ENCODE results near the gene ST6GALNAC1. TPM values are rescaled to one million over a fixed set of nuclear protein-coding genes. Genes with fewer than 3 reads are reported as not detected.

The ST6GALNAC1 gene
- total and polyA plus RNA-seq, 2 experiments from 2014 or later = 17.7 to 27.6 TPM

- Histone ChIP-seq H2AFZ (peak within 1 kb of the TSS; percentile 54), H3K9me2 (replicated peaks; ENCODE audit: insufficient read depth) (no peaks in the 10 kb centered on the region), H3K36me3 (replicated peaks; ENCODE audit: insufficient read depth, low read depth) (no peaks in the 10 kb centered on the region), H3K4me1 (ENCODE audit: insufficient read depth) (peaks cover 13% of the 10 kb centered on the region), H3K27ac (no peak within 1 kb of the TSS), H4K20me1 (ENCODE audit: insufficient read depth, poor library complexity, severe bottlenecking) (no peaks in the 10 kb centered on the region), H3K4me2 (peak within 1 kb of the TSS; percentile 97), H3K27me3 (peaks cover 32% of the 10 kb centered on the region), H3K4me3 (peak within 1 kb of the TSS; percentile 35), H3K9me3 (ENCODE audit: low read depth) (no peaks in the 10 kb centered on the region), H3K79me2 (no peaks in the 10 kb centered on the region)
- peak; percentile 83 for DNase-seq (ENCODE audit: low spot score)
- peak; percentile 77 for TF ChIP-seq EZH2phosphoT487 (IDR thresholded peaks at IDR 0.05; ENCODE audit: low read depth, severe bottlenecking, unreplicated experiment)
- TF ChIP-seq, protein P1, sequence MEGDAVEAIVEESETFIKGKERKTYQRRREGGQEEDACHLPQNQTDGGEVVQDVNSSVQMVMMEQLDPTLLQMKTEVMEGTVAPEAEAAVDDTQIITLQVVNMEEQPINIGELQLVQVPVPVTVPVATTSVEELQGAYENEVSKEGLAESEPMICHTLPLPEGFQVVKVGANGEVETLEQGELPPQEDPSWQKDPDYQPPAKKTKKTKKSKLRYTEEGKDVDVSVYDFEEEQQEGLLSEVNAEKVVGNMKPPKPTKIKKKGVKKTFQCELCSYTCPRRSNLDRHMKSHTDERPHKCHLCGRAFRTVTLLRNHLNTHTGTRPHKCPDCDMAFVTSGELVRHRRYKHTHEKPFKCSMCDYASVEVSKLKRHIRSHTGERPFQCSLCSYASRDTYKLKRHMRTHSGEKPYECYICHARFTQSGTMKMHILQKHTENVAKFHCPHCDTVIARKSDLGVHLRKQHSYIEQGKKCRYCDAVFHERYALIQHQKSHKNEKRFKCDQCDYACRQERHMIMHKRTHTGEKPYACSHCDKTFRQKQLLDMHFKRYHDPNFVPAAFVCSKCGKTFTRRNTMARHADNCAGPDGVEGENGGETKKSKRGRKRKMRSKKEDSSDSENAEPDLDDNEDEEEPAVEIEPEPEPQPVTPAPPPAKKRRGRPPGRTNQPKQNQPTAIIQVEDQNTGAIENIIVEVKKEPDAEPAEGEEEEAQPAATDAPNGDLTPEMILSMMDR (IDR thresholded peaks at IDR 0.05; ENCODE audit: poor library complexity) = peak; percentile 42
- TF ChIP-seq EZH2 (IDR thresholded peaks at IDR 0.05; ENCODE audit: borderline replicate concordance) = peak; percentile 82
- 2% methylated on average over 51 of the region's 84 CpGs for WGBS (ENCODE audit: low lambda C conversion rate, missing lambda C conversion rate)
Observed at GRCh38 chr17:76585649-76586593, 57.6 kb downstream of the ST6GALNAC1 start, which contains the start of gene ST6GALNAC2. Gene ST6GALNAC2, minus strand, starts transcription at chr17:76585860. Its CDS starts 52 bp downstream, at chr17:76585808.

- no peak overlapping the region for H3K27ac ChIP-seq
- H3K79me2 ChIP-seq = no peaks in the 10 kb centered on the region
- H3K4me2 ChIP-seq = peak overlapping the region; percentile 97
- DNase-seq (ENCODE audit: low spot score) = peak; percentile 51
- H3K9me2 ChIP-seq (replicated peaks; ENCODE audit: insufficient read depth) = no peaks in the 10 kb centered on the region
- H2AFZ ChIP-seq = peak overlapping the region; percentile 54
- 4% methylated on average over 44 of the region's 62 CpGs for WGBS (ENCODE audit: low lambda C conversion rate, missing lambda C conversion rate)
- H3K9me3 ChIP-seq (ENCODE audit: low read depth) = no peaks in the 10 kb centered on the region
- H3K36me3 ChIP-seq (replicated peaks; ENCODE audit: insufficient read depth, low read depth) = no peaks in the 10 kb centered on the region
- H3K4me1 ChIP-seq (ENCODE audit: insufficient read depth) = peaks cover 13% of the 10 kb centered on the region
- TF ChIP-seq EZH2 (IDR thresholded peaks at IDR 0.05; ENCODE audit: borderline replicate concordance) (peak; percentile 92), EZH2phosphoT487 (IDR thresholded peaks at IDR 0.05; ENCODE audit: low read depth, severe bottlenecking, unreplicated experiment) (peak; percentile 77)
- TF ChIP-seq, protein P1 (IDR thresholded peaks at IDR 0.05; ENCODE audit: poor library complexity) = no peak
- peaks cover 32% of the 10 kb centered on the region for H3K27me3 ChIP-seq
- no peaks in the 10 kb centered on the region for H4K20me1 ChIP-seq (ENCODE audit: insufficient read depth, poor library complexity, severe bottlenecking)
- H3K4me3 ChIP-seq = peak overlapping the region; percentile 35
Observed at GRCh38 chr17:76585033-76585648, 58.4 kb downstream of the ST6GALNAC1 start.

DNA sequence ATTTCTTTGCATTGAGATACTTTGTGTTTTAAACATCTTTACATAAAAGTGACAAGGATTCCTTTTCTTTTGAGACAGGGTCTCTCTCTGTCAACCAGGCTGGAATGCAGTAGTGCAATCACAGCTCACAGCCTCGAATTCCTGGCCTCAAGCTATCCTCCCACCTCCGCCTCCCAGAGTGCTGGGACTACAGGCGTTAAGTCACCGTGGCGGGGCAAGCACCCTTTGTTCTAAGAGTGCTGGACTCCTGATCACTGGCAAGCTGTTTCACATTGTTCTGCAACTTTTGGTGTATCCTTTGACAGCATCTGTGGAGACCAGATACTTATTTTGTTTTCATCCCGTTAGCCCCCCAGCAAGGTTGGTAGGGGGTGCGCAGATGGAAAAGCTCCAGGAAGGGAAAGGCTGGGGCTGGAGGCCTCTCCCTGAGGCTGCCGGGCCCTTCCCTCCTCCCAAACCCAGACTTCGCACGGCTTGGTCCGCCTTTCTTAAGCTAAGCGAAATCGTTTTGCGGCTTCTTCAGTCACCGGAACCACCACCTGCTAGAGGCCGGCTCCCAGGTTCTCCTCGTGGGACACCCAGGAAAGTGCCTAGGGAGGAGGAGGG, 59.0 kb downstream of the ST6GALNAC1 start:
- Histone ChIP-seq H3K27me3 (peaks cover 32% of the 10 kb centered on the region), H3K27ac (no peak overlapping the region), H2AFZ (peak overlapping the region; percentile 54), H3K79me2 (no peaks in the 10 kb centered on the region), H3K9me2 (replicated peaks; ENCODE audit: insufficient read depth) (no peaks in the 10 kb centered on the region), H3K4me1 (ENCODE audit: insufficient read depth) (peaks cover 13% of the 10 kb centered on the region), H3K36me3 (replicated peaks; ENCODE audit: insufficient read depth, low read depth) (no peaks in the 10 kb centered on the region), H4K20me1 (ENCODE audit: insufficient read depth, poor library complexity, severe bottlenecking) (no peaks in the 10 kb centered on the region), H3K4me3 (peak overlapping the region; percentile 35), H3K9me3 (ENCODE audit: low read depth) (no peaks in the 10 kb centered on the region), H3K4me2 (peak overlapping the region; percentile 97)
- 20% methylated on average over 17 of the region's 17 CpGs for WGBS (ENCODE audit: low lambda C conversion rate, missing lambda C conversion rate)
- TF ChIP-seq, protein P1 (IDR thresholded peaks at IDR 0.05; ENCODE audit: poor library complexity) = no peak
- TF ChIP-seq EZH2phosphoT487 (IDR thresholded peaks at IDR 0.05; ENCODE audit: low read depth, severe bottlenecking, unreplicated experiment) = no peak
- no peak for TF ChIP-seq EZH2 (IDR thresholded peaks at IDR 0.05; ENCODE audit: borderline replicate concordance)
- DNase-seq (ENCODE audit: low spot score) = no peak
